GM21423 (cell line): ENCODE measurements around the gene WIF1.

Source experiments
- ATAC-seq: cut with Tn5 transposase; IDR thresholded peaks from one replicate; pipeline ENCODE4 v1.9.1; 2021; ENCODE audit warnings: mild to moderate bottlenecking, moderate library complexity; ENCODE audit not compliant: unreplicated experiment

The WIF1 gene

GRCh38 chr12:65123435-65124063 is 2.4 kb upstream of the WIF1 start:
- no peak for ATAC-seq

GRCh38 chr12:65122703-65123102 is 1.6 kb upstream of the WIF1 start:
- ATAC-seq: no peak

GRCh38 chr12:65121956-65122469 is 908 bp upstream of the WIF1 start:
- no peak for ATAC-seq

GRCh38 chr12:65119063-65119462 is 2.0 kb downstream of the WIF1 start:
- no peak for ATAC-seq

DNA sequence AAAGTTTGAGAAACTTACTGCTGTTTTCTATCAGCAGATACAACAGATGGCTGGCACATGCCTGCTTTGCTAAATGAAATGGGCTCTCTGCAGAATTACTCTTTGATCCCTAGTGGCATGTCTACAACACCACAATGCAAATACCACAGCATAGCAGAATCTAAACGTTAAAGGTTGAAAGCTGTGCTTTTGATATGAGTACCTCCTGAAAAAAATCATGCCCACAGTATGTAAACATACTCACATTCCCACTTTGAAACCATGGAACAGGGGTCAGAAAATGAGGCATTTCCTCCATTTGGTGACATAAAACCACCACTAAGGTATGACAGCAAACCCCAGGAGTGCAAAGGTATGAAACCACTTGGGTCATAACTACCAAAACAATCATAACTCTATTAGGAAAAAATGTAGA is 7.5 kb downstream of the WIF1 start:
- no peak for ATAC-seq

DNA sequence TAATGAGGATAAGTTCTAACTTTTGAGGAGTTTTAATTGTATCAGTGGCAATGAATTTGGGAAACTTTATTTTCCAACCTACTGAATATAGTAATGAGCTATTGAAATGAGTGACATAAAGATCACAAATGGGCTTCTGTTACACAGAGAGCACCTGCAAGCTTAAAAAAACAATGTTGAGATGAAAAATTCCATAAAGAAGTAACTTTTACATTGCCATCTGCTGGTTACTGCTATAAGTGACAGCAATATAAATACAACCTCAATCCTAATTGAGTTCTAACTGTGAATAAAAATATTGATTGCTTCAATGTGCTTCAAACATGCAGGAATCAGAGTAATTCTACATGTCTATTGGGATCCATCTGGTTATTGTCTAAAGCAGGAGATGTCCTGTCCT is 14.2 kb downstream of the WIF1 start:
- no peak for ATAC-seq

GRCh38 chr12:65100140-65100539 is 21.0 kb downstream of the WIF1 start:
- no peak for ATAC-seq

GRCh38 chr12:65099182-65099581 is 21.9 kb downstream of the WIF1 start:
- ATAC-seq: no peak

- no peak for ATAC-seq
These were observed 22.7 kb downstream of the WIF1 start for GRCh38 chr12:65098364-65098763.

DNA sequence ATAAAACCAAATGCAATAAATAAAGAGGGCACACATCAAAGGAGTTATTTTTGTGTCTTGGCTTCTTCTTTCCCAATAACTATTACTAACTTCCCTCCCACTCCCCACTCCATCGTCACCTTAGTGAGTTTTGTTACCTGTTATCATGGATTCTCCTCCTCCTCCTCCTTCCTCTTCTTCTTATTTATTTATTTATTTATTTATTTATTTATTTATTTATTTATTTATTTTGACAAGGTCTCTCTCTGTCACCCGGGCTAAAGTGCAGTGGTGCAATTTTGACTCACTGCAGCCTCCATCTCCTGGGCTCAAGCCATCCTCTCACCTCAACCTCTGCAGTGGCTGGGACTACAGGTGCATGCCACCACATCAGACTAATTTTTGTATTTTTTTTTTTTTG is 26.4 kb downstream of the WIF1 start:
- ATAC-seq: no peak

- ATAC-seq: no peak
These were observed 27.5 kb downstream of the WIF1 start for GRCh38 chr12:65093606-65094005.

DNA sequence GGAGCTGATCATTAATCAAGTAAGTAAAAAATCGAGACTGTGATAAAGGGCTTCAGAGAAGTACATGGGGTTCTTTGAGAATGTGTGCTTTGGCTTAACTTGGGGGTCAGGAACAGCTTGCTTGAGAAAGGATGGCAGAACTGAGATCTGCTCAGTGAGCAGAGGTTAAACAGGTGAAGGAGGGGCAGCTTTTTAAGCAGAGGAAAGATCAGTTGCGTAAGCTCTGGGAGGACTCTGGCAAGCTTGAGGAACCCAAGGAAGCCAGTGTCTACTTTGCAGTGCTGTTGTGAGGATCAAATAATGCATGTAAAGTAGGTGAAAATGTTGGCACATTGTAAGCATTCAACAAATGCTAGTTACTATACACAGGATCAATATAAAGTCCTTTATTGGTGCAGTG is 30.6 kb downstream of the WIF1 start:
- no peak for ATAC-seq

DNA sequence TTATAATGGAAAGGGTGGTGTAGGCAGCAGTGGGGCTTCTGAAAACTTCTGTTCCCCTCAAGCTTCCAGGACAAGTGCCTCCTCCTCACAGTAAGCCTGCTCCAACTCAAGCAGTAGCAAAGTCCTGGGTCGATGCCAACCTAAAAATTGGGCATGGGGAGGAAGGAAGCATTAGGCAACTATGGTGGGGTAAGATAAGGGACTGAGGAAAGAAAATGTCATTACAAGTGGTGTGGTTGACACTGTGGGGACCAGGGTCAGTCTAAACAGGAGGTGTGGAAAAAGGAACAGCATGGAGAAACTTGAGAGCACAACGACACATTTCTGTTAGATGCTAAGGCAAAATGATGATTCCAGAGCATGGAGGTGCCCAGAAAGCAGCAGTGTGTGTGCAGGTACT is 34.9 kb downstream of the WIF1 start:
- no peak for ATAC-seq

- ATAC-seq: no peak
These were observed 36.5 kb downstream of the WIF1 start for GRCh38 chr12:65084579-65084978.

DNA sequence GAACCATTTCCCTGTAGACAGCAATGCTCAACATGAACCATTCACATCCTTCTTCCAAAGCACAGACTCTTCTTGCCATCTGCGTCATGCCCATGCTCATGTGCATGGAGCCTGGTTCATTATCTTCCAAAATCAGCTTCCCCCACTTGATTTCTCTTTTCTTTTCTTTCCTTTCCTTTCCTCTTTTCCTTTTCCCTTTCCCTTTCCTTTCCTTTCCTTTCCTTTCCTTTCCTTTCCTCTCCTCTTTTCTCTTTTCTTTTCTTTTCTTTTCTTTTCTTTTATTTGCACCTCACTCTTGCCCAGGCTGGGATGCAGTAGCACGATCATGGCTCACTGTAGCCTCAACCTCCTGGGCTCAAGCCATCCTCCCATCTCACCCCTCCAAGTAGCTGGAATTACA is 37.5 kb downstream of the WIF1 start:
- no peak for ATAC-seq

DNA sequence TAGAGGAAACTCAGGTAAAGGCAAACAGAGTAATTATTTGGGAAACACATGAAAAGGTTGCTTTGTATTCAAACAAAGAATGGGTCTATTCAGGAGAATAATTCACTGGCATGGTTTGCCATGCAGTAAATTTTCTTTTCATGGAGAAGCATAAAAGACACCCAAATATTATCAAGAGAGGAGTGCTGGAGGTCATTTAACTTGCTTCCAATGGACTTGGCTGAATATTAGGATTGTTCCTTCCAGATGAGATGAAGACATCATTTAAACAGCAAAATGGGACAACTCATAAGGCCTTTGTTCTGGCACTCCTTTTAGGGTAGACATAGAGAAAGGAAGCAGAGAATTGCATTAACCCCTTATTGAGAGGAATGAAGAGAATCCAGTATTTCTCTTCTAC is 38.7 kb downstream of the WIF1 start:
- ATAC-seq: no peak

GRCh38 chr12:65081496-65081895 is 39.6 kb downstream of the WIF1 start:
- no peak for ATAC-seq

DNA sequence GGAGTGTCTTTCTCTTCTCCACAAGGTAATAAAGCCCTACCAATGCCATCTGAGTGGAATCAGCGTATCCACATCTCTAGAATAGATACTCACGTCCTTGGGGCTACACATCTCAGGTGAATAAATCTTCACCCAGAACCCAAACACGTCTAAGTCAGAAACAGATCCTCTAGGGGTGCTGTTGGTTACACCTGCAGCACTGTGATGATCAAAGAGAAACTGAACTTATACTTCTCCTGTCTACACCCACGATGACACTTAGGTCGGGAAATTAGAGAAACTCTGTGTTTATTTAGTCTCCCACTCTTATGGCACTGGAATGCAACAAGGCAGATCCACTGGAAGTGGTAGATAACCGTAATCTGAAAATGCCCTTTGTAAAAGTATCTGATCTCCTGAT is 46.2 kb downstream of the WIF1 start:
- no peak for ATAC-seq

DNA sequence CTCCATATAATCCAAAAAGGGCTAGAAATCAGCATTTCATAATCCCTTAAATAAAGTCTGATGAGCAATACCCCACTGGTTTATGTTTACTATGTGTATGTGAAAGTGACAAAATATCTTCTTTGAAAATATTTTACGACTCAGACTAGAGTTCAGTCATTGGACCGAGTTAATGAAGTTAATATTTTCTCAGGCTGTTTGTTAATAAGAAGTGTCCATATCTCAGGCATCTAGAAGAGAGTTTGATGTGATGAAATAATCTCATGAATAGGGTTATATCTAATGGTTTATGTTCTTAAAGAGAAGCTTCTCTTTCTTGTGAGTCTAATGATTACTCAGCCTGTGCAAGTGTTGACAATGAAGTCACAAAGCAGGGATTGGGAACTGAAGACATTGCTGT is 51.8 kb downstream of the WIF1 start:
- ATAC-seq: no peak

- ATAC-seq: no peak
These were observed 53.7 kb downstream of the WIF1 start for GRCh38 chr12:65067383-65067782.

- ATAC-seq: no peak
These were observed 65.2 kb downstream of the WIF1 start for GRCh38 chr12:65055859-65056258.

- ATAC-seq: no peak
These were observed 69.9 kb downstream of the WIF1 start for GRCh38 chr12:65051218-65051617.

GRCh38 chr12:65045269-65045668 is 75.8 kb downstream of the WIF1 start:
- no peak for ATAC-seq
